Stimulated activated CD4-positive, alpha-beta T cell treated with anti-CD3 and anti-CD28 coated beads, Interleukin-12 subunit alpha, Interleukin-12 subunit beta, amount 100 ng/mL, for 4 hours (primary cell): ENCODE results near the gene CST4.
"Not testable (repeated sequence)": the region's sequence is repeated elsewhere in the genome, so short reads cannot be mapped to it uniquely, and the experiment has no call there.

Experiments used
- DNase-seq: peaks from one replicate; pipeline ENCODE4 v3.0.0-alpha.2; 2020

The CST4 gene

GRCh38 chr20:23640671-23641667 is 47.9 kb downstream of the CST4 start:
- DNase-seq: no peak

GRCh38 chr20:23640018-23640601 is 48.7 kb downstream of the CST4 start:
- no peak for DNase-seq

- DNase-seq: no peak
Observed at GRCh38 chr20:23639490-23639958, 49.3 kb downstream of the CST4 start.

GRCh38 chr20:23638309-23638708 is 50.5 kb downstream of the CST4 start:
- DNase-seq: no peak

- DNase-seq: no peak
Observed at GRCh38 chr20:23637282-23638221, 51.3 kb downstream of the CST4 start, which contains the start of gene CST3. CST3 (minus strand) TSS chr20:23637955; CDS start chr20:23637862, 93 bp downstream.

GRCh38 chr20:23636908-23637281 is 51.9 kb downstream of the CST4 start:
- DNase-seq: no peak

- DNase-seq: no peak
Observed at GRCh38 chr20:23636182-23636907, 52.5 kb downstream of the CST4 start.

- DNase-seq: not testable (repeated sequence)
Observed at GRCh38 chr20:23635768-23636090, 53.1 kb downstream of the CST4 start.
